DOHH2 (cell line): ENCODE data around the gene LRTM1.

ENCODE experiments used
- H3F3A ChIP-seq: fragments of 200-600 bp; sonication (generic), shearing (Covaris generic); 2 replicates; pipeline ENCODE4 v1.6.0; 2016; ENCODE audit warnings: antibody characterized with exemption, mild to moderate bottlenecking; ENCODE audit not compliant: control insufficient read depth, insufficient read depth
- H3K27ac ChIP-seq: fragments of 200-600 bp; sonication (generic); 2 replicates; pipeline ENCODE4 v1.5.1; 2014; ENCODE audit warnings: low read depth, mild to moderate bottlenecking, low read length, moderate library complexity
- H3K27me3 ChIP-seq: fragments of 200-600 bp; sonication (generic); 2 replicates; pipeline ENCODE4 v1.6.1; 2014; ENCODE audit warnings: mild to moderate bottlenecking, low read length, mixed read lengths; ENCODE audit not compliant: control insufficient read depth
- H3K36me3 ChIP-seq: fragments of 200-600 bp; sonication (generic); 2 replicates; pipeline ENCODE4 v1.6.1; 2014; ENCODE audit warnings: mild to moderate bottlenecking, low read length, moderate library complexity, mixed read lengths; ENCODE audit not compliant: control insufficient read depth
- H3K4me1 ChIP-seq: fragments of 200-600 bp; sonication (generic); 2 replicates; pipeline ENCODE4 v1.6.1; 2014; ENCODE audit warnings: mild to moderate bottlenecking, low read length, mixed read lengths; ENCODE audit not compliant: control insufficient read depth
- H3K4me2 ChIP-seq: fragments of 200-600 bp; sonication (generic); 2 replicates; pipeline ENCODE4 v1.6.0; 2014; ENCODE audit warnings: mild to moderate bottlenecking, low read length, moderate library complexity
- H3K4me3 ChIP-seq: fragments of 200-600 bp; sonication (generic); 2 replicates; pipeline ENCODE4 v1.5.1; 2014; ENCODE audit warnings: mild to moderate bottlenecking, low read length, mixed read lengths
- H3K79me2 ChIP-seq: fragments of 200-600 bp; sonication (generic); 2 replicates; pipeline ENCODE4 v1.6.1; 2014; ENCODE audit warnings: mild to moderate bottlenecking, low read length, mixed read lengths; ENCODE audit not compliant: control insufficient read depth
- H3K9me2 ChIP-seq: fragments of 200-600 bp; sonication (generic); replicated peaks from 2 replicates; pipeline ENCODE4 v1.6.1; 2014; ENCODE audit warnings: mild to moderate bottlenecking, low read length, mixed read lengths; ENCODE audit not compliant: control insufficient read depth
- H3K9me3 ChIP-seq: fragments of 200-600 bp; sonication (generic); 2 replicates; pipeline ENCODE4 v1.6.1; 2014; ENCODE audit warnings: antibody characterized with exemption, low read length, mixed read lengths; ENCODE audit not compliant: control insufficient read depth, insufficient read depth
- H4K20me1 ChIP-seq: fragments of 200-600 bp; sonication (generic); 2 replicates; pipeline ENCODE4 v1.6.0; 2014; ENCODE audit warnings: low read depth, mild to moderate bottlenecking, antibody characterized with exemption, low read length, moderate library complexity; ENCODE audit not compliant: control insufficient read depth, insufficient read depth
- CTCF ChIP-seq: fragments of 200-600 bp; sonication (generic); IDR thresholded peaks from one replicate; pipeline ENCODE4 v1.5.1; 2014; ENCODE audit warnings: antibody characterized with exemption, mild to moderate bottlenecking, low read depth, low read length; ENCODE audit not compliant: poor library complexity, severe bottlenecking
- EZH2phosphoT487 ChIP-seq: fragments of 200-600 bp; sonication (generic); IDR thresholded peaks from 2 replicates; pipeline ENCODE4 v1.6.1; 2017; ENCODE audit warnings: borderline replicate concordance, mild to moderate bottlenecking, antibody characterized with exemption, low read length, moderate library complexity, mixed read lengths

LRTM1 gene

GRCh38 chr3:54892168-54892567 lies 35.7 kb downstream of the LRTM1 start:
- Histone ChIP-seq H3K27me3 (no peaks in the 10 kb centered on the region), H3K4me1 (no peaks in the 10 kb centered on the region), H3K4me3 (no peak overlapping the region), H3K36me3 (no peaks in the 10 kb centered on the region), H3K9me2 (no peaks in the 10 kb centered on the region), H3K79me2 (no peaks in the 10 kb centered on the region), H3K9me3 (no peaks in the 10 kb centered on the region), H4K20me1 (no peaks in the 10 kb centered on the region), H3F3A (no peaks in the 10 kb centered on the region), H3K27ac (no peak overlapping the region), H3K4me2 (no peak overlapping the region)
- TF ChIP-seq EZH2phosphoT487 (no peak), CTCF (no peak)

- Histone ChIP-seq H3K36me3 (no peaks in the 10 kb centered on the region), H3K9me2 (no peaks in the 10 kb centered on the region), H4K20me1 (no peaks in the 10 kb centered on the region), H3K4me2 (no peak overlapping the region), H3K4me3 (no peak overlapping the region), H3F3A (no peaks in the 10 kb centered on the region), H3K79me2 (no peaks in the 10 kb centered on the region), H3K27me3 (no peaks in the 10 kb centered on the region), H3K27ac (no peak overlapping the region), H3K9me3 (no peaks in the 10 kb centered on the region), H3K4me1 (no peaks in the 10 kb centered on the region)
- TF ChIP-seq CTCF (no peak), EZH2phosphoT487 (no peak)
Observed at GRCh38 chr3:54891540-54891897, 36.3 kb downstream of the LRTM1 start.

GRCh38 chr3:54889731-54890130 lies 38.1 kb downstream of the LRTM1 start:
- Histone ChIP-seq H4K20me1 (no peaks in the 10 kb centered on the region), H3K9me2 (no peaks in the 10 kb centered on the region), H3K27ac (no peak overlapping the region), H3K9me3 (no peaks in the 10 kb centered on the region), H3K36me3 (no peaks in the 10 kb centered on the region), H3F3A (no peaks in the 10 kb centered on the region), H3K4me1 (no peaks in the 10 kb centered on the region), H3K79me2 (no peaks in the 10 kb centered on the region), H3K4me3 (no peak overlapping the region), H3K4me2 (no peak overlapping the region), H3K27me3 (no peaks in the 10 kb centered on the region)
- no peak for TF ChIP-seq EZH2phosphoT487
- TF ChIP-seq CTCF = no peak

GRCh38 chr3:54888873-54889272 lies 39.0 kb downstream of the LRTM1 start:
- Histone ChIP-seq H3K27ac (no peak overlapping the region), H3K9me2 (no peaks in the 10 kb centered on the region), H4K20me1 (no peaks in the 10 kb centered on the region), H3K4me1 (no peaks in the 10 kb centered on the region), H3F3A (no peaks in the 10 kb centered on the region), H3K4me3 (no peak overlapping the region), H3K79me2 (no peaks in the 10 kb centered on the region), H3K27me3 (no peaks in the 10 kb centered on the region), H3K36me3 (no peaks in the 10 kb centered on the region), H3K4me2 (no peak overlapping the region), H3K9me3 (no peaks in the 10 kb centered on the region)
- no peak for TF ChIP-seq EZH2phosphoT487
- no peak for TF ChIP-seq CTCF
